NB4 (cell line): ENCODE data around the gene HPCAL1.

ENCODE experiments used
- DNase-seq: peaks from one replicate; pipeline ENCODE4 v3.0.0; 2010; ENCODE audit warnings: low read depth
- H3K4me3 ChIP-seq: one replicate; pipeline ENCODE4 v1.5.1; 2011; ENCODE audit warnings: mild to moderate bottlenecking, low read depth, low read length, moderate library complexity
- MYC ChIP-seq: IDR thresholded peaks from 2 replicates; pipeline ENCODE4 v1.6.1; 2011; ENCODE audit warnings: low read depth, low read length
- POLR2A ChIP-seq: IDR thresholded peaks from 2 replicates; pipeline ENCODE4 v1.6.1; 2011; ENCODE audit warnings: mild to moderate bottlenecking; ENCODE audit not compliant: insufficient read length; ENCODE audit errors: extremely low read depth
- TF ChIP-seq, protein P1 (sequence below): IDR thresholded peaks from 2 replicates; pipeline ENCODE4 v1.6.1; 2011; ENCODE audit warnings: low read depth, low read length
- TF ChIP-seq, protein P2 (sequence below): IDR thresholded peaks from one replicate; pipeline ENCODE4 v1.5.1; 2012; ENCODE audit warnings: low read depth, low read length

HPCAL1 gene

DNA sequence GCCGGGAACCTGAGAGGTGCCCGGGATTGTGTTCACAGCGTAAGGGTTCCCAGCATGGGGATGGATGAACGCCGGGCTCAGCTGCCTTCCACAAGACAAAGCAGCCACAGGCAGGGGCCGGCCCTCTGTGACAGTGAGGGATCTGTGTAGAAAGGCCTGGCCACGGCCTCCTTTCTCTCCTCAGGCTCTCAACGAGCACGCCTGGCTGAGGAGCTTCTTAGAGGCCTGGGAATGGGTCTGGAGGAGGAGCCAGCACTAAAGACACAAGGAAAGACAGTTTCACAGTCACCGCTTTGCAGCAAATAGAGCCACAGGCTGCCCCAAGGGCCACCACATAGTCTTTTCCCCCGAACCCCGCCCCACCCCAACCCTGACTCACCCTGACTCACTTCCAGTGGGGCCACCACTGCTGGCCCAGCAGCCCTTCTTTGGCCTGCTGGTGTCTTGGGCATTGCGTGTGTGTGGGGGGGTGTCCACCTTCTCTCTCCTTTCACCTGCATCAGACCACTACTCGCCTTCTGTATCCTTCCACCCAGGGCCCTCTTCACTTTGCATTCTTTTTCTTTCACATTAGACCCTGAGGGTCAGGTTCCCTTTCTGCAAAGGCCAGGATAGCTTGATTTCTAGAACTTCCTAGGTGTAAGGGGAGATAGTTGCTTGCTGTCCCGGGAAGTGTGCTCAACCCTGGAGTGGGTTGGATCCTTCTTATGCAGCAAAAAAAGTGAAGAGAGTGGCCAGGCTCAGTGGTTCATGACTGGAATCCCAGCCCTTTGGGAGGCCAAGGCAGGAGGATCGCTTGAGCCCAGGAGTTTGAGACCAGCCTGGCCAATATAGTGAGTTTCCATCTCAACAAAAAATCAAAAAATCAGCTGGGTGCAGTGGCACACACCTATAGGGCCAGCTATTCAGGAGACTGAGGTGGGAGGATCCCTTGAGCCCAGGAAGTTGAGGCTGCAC is 19.3 kb upstream of the HPCAL1 start:
- no peak overlapping the region for H3K4me3 ChIP-seq
- TF ChIP-seq POLR2A (peak; percentile 13), MYC (no peak)
- TF ChIP-seq, protein P1, sequence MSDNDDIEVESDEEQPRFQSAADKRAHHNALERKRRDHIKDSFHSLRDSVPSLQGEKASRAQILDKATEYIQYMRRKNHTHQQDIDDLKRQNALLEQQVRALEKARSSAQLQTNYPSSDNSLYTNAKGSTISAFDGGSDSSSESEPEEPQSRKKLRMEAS: 0 out of 2 replicates have a peak, but pooled peaks have one; percentile 2
- TF ChIP-seq, protein P2, sequence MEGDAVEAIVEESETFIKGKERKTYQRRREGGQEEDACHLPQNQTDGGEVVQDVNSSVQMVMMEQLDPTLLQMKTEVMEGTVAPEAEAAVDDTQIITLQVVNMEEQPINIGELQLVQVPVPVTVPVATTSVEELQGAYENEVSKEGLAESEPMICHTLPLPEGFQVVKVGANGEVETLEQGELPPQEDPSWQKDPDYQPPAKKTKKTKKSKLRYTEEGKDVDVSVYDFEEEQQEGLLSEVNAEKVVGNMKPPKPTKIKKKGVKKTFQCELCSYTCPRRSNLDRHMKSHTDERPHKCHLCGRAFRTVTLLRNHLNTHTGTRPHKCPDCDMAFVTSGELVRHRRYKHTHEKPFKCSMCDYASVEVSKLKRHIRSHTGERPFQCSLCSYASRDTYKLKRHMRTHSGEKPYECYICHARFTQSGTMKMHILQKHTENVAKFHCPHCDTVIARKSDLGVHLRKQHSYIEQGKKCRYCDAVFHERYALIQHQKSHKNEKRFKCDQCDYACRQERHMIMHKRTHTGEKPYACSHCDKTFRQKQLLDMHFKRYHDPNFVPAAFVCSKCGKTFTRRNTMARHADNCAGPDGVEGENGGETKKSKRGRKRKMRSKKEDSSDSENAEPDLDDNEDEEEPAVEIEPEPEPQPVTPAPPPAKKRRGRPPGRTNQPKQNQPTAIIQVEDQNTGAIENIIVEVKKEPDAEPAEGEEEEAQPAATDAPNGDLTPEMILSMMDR: no peak
- DNase-seq: peak; percentile 99

DNA sequence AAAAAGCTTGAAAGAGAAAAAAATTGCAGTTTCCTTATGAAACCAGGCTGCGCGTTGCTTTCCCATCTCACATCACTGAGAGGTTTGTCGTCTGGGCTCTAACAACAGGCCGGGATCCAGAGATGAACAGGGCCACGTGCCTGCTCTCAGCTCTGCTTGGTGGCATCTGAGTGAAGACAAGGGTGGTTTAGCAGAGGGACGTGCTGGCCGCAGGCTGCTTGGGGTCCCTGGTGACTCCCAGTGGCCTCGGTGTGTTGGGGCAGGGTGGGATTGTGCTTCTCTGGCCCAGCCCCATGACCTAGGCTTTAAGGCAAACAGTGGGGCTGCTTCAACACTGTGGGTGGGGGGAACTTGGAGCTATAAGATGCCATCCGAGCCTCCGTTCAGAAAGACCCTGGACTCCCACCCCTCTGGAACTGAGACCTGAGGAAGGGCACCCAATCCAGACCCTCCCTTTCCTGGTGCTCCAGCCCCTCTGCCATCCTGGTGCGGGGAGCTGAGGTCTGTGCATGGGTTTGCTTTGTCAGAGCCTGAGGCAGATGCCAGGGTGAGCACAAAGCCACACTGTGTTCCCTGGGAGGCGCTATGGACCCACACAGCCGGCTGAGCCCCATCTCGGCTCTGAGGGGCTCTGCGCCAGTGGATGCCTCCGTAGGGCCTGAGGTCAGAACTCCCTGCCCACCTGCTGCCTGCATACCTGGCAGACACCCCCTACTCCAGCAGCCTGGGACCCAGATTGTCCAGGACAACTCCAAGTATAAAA is 18.4 kb upstream of the HPCAL1 start:
- H3K4me3 ChIP-seq: no peak overlapping the region
- DNase-seq: no peak
- TF ChIP-seq, protein P1: no peak
- TF ChIP-seq, protein P2: no peak
- TF ChIP-seq MYC (no peak), POLR2A (no peak)

DNA sequence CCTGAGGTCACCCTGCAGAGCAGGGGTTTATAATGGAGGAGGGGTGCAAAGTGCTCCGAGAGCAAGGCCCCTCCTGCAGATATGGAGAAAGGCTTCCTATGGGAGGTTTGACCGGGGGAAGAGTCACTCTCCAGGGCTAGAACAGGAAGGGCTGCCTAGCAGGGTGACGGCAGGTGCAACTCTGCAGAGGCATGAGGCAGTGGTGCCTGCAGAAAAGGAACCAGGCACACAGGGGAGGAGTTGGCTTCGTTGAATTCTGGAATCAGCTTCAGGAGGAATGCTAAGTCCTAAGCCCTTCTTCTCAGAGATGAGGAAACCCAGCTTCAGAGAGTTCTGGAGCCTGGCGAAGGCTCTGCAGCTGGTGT is 17.5 kb upstream of the HPCAL1 start:
- H3K4me3 ChIP-seq: no peak overlapping the region
- DNase-seq: peak; percentile 78

DNA sequence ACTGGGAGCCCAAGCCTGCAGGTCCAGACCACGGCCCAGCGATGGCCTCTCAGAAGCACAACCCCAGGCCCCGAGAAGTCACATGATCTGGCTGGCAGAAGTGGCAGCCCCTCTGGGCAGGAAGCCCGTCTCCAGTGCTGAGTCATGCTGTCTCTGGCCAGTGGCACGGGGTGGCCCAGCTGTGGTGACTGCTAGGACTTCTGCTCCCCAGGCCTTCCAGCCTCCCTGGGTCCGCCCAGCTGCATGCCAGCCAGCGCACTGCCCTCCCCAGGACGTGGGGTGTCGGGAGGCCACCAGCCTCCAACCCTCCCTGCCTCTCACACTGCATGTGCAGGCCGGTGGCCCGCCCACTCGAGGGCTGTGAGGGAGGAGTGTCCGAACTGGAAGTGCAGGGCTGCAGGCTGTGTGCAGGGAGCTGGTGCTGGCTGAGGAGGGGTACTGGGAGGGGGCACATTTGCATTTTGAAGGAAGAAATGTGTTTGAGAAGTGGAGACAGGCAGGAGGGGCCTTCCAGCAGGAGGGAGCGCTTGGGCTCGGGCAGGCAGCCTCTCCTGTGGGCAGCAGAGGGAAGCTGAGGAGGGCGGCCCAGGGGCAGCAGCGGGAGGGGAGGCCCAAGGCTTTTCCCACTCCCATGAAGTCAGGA is 17.0 kb upstream of the HPCAL1 start:
- no peak overlapping the region for H3K4me3 ChIP-seq
- peak; percentile 92 for DNase-seq
- TF ChIP-seq, protein P1: peak; percentile 88
- TF ChIP-seq POLR2A (peak; percentile 12), MYC (peak; percentile 58)
- TF ChIP-seq, protein P2: no peak

More for the DNA sequence above, 17.5 kb upstream of the HPCAL1 start:
- TF ChIP-seq, protein P1: no peak
- TF ChIP-seq, protein P2: no peak
- TF ChIP-seq POLR2A (no peak), MYC (no peak)

DNA sequence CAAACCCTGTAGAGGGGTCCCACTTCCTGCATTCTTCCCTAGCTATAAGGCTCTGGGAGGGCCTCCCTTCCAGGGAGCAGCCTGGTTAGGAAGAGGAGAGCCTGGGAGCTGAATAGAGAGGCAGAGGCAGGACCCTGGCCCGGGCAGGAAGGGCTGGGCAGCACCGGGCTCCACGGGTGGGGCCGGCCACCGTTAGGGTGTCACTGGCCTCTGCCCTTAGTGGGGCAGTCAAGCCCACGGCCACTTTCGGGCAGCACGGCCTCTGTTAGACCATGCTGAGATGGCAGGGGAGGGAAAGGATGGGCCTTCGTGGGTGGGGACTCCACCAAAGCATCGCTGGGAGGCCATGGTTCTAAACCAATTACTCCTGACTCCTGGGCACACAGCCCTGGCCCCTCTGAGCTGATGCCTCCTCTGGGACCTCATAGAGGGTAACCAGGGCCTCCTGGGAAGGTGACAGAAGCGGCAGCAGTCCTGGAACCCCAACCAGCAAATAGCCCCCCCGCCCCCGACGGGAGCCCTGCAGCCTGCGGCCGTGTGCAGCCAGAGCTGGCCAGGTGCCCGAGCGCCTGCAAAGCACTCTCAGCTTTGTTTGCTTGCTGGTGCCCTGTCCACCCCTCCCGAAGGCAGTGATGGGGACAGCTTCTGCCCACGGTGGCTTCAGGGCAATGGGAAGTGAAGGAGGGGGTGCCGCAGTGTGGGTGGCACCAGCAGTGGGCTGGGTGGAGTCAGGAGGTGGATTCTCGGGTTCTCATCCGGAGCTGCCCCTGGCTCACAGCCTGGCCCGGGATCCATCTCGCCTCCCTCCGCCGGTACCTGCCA is 16.3 kb upstream of the HPCAL1 start:
- no peak for DNase-seq
- H3K4me3 ChIP-seq: no peak overlapping the region
- TF ChIP-seq, protein P1: no peak
- no peak for TF ChIP-seq MYC
- TF ChIP-seq POLR2A: no peak
- TF ChIP-seq, protein P2: no peak
